ENCODE data around the gene MAPKAPK2. TPM values are rescaled to one million over a fixed set of nuclear protein-coding genes. Genes with fewer than 3 reads are reported as not detected.

Gene MAPKAPK2
- total RNA-seq, 1 experiment from 2014 or later: 98.5 TPM

DNA sequence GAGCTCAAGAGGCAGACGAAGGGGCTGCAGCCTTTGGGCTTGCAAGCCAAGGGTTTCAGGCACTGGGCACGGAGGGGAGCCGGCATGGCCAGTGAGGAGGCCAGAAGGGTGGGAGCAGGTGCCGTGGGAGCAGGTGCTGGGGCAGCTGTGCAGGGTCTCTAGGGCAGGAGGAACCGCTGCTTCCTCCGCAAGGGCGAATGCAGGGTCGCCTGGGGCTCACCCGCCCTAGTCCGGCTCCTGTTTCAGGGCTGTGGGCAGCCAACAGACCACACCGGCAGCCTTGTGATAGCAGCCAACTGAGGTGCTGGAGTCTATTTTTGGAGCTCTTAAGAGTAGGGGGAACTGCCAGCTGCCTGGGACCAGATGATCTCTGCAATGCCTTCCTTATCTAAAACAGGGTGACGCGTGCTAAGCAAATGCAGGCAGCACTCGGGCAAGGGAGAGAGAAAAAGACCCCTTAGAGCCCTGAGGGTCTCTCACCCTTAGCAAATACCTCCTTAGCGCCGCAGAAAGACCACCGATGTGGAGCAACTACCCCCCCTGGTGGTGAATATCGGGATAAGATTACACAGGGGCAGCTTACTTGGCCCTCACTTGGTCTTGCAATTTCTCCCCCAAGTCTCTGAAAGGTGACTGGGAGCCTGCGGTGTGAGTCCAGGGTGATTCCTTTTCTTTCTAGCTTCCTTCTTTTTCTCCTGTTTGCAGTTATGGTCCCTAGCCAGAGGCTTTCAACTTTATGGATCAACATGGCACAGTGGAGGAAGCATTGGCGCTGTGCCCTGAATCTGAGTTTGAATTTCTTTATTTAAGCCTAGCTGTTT lies 20.7 kb upstream of the MAPKAPK2 start:
- Histone ChIP-seq H3K36me3 (ENCODE audit: low read depth, low read length) (no peaks in the 10 kb centered on the region), H3K27ac (ENCODE audit: low read length) (no peak overlapping the region), H3K4me1 (ENCODE audit: insufficient read depth, low read length) (peaks cover 4% of the 10 kb centered on the region; the same call in 1 of the 2 replicates), H3K79me2 (ENCODE audit: low read length) (no peaks in the 10 kb centered on the region), H3K4me3 (ENCODE audit: low read length) (no peak overlapping the region), H3K27me3 (ENCODE audit: low read length) (peaks cover 16% of the 10 kb centered on the region; the same call in 1 of the 2 replicates), H3K4me2 (ENCODE audit: low read length) (peak overlapping the region; percentile 52), H2AFZ (ENCODE audit: low read length) (peak overlapping the region; percentile 47), H3K9me2 (replicated peaks; ENCODE audit: low read length) (no peaks in the 10 kb centered on the region), H3K9me3 (ENCODE audit: low read length) (no peaks in the 10 kb centered on the region), H3F3A (ENCODE audit: low read length, unreplicated experiment) (no peaks in the 10 kb centered on the region), H3K9ac (ENCODE audit: low read length) (no peak overlapping the region), H4K20me1 (ENCODE audit: low read length) (no peaks in the 10 kb centered on the region)
- no TSS peak for BruUV-seq (replicated peaks)
- TF ChIP-seq EZH2phosphoT487 (IDR thresholded peaks at IDR 0.05; ENCODE audit: borderline replicate concordance, low read length): no peak
- no peak for TF ChIP-seq EZH2 (IDR thresholded peaks at IDR 0.05; ENCODE audit: low read length, unreplicated experiment)
- TF ChIP-seq, protein P1, sequence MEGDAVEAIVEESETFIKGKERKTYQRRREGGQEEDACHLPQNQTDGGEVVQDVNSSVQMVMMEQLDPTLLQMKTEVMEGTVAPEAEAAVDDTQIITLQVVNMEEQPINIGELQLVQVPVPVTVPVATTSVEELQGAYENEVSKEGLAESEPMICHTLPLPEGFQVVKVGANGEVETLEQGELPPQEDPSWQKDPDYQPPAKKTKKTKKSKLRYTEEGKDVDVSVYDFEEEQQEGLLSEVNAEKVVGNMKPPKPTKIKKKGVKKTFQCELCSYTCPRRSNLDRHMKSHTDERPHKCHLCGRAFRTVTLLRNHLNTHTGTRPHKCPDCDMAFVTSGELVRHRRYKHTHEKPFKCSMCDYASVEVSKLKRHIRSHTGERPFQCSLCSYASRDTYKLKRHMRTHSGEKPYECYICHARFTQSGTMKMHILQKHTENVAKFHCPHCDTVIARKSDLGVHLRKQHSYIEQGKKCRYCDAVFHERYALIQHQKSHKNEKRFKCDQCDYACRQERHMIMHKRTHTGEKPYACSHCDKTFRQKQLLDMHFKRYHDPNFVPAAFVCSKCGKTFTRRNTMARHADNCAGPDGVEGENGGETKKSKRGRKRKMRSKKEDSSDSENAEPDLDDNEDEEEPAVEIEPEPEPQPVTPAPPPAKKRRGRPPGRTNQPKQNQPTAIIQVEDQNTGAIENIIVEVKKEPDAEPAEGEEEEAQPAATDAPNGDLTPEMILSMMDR (conservative IDR thresholded peaks at IDR 0.05; ENCODE audit: low read depth, low read length): peak; percentile 99
- DNase-seq (peak; percentile 89), ATAC-seq (peak; percentile 83)
- ChIA-PET POLR2A (ENCODE audit: unreplicated experiment) (interaction anchor here (0.6 to 1.3 kb wide), 4 partner anchors 14 to 370 kb away, joined by 3 to 7 read pairs (median 3); partner anchors contain the start of gene DYRK3), CTCF (interaction anchor here (0.6 to 3.4 kb wide), 14 partner anchors 9 to 610 kb away, joined by 3 to 83 read pairs (median 6); partner anchors contain the start of genes DYRK3 and EIF2D)
- intact Hi-C loops (cut with micrococcal nuclease): loop anchor here (1.0 to 5.0 kb wide), 3 partner anchors 30 to 157 kb away; partner anchors contain the start of gene RASSF5

DNA sequence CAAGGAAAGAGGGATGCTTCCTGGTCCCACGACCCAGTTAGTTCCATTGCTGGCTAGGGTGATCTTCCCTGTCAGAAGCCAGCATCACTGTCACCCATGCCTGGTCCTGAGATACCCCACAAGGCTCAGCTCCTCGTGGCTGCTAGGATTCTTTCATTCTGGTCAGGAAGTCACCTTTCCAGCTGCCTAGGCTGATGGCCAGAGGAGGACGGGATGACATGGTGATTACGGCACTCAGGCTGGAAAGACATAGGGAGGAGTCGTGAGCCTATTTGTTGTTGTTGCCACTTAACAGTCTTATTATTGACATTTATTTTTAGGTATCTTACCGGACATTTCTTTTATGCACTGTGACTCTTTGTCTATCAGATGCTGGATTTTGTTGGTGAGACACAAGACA lies 20.0 kb upstream of the MAPKAPK2 start:
- Histone ChIP-seq H3K4me2 (ENCODE audit: low read length) (no peak overlapping the region), H2AFZ (ENCODE audit: low read length) (no peak overlapping the region), H3K4me1 (ENCODE audit: insufficient read depth, low read length) (peaks cover 4% of the 10 kb centered on the region; the same call in 1 of the 2 replicates), H3K36me3 (ENCODE audit: low read depth, low read length) (no peaks in the 10 kb centered on the region), H3F3A (ENCODE audit: low read length, unreplicated experiment) (no peaks in the 10 kb centered on the region), H3K79me2 (ENCODE audit: low read length) (no peaks in the 10 kb centered on the region), H4K20me1 (ENCODE audit: low read length) (no peaks in the 10 kb centered on the region), H3K9ac (ENCODE audit: low read length) (no peak overlapping the region), H3K4me3 (ENCODE audit: low read length) (no peak overlapping the region), H3K27me3 (ENCODE audit: low read length) (peaks cover 16% of the 10 kb centered on the region; the same call in 1 of the 2 replicates), H3K9me3 (ENCODE audit: low read length) (no peaks in the 10 kb centered on the region), H3K9me2 (replicated peaks; ENCODE audit: low read length) (no peaks in the 10 kb centered on the region), H3K27ac (ENCODE audit: low read length) (no peak overlapping the region)
- ATAC-seq (no peak), DNase-seq (no peak)
- no peak for TF ChIP-seq EZH2 (IDR thresholded peaks at IDR 0.05; ENCODE audit: low read length, unreplicated experiment)
- TF ChIP-seq EZH2phosphoT487 (IDR thresholded peaks at IDR 0.05; ENCODE audit: borderline replicate concordance, low read length): no peak
- TF ChIP-seq, protein P1 (conservative IDR thresholded peaks at IDR 0.05; ENCODE audit: low read depth, low read length): no peak
- no TSS peak for BruUV-seq (replicated peaks)
- ChIA-PET POLR2A (ENCODE audit: unreplicated experiment) (interaction anchor here (0.6 kb wide), 1 partner anchor 30 kb away, joined by 3 read pairs; the partner anchor contains the start of gene DYRK3), CTCF (interaction anchor here (0.6 to 3.4 kb wide), 9 partner anchors 10 to 609 kb away, joined by 3 to 83 read pairs (median 8); partner anchors contain the start of genes DYRK3 and EIF2D)
- intact Hi-C loops (cut with micrococcal nuclease): loop anchor here (1.0 to 5.0 kb wide), 3 partner anchors 30 to 157 kb away; partner anchors contain the start of gene RASSF5
